ENCODE results near the gene GPX4. TPM values are rescaled to one million over a fixed set of nuclear protein-coding genes. Genes with fewer than 3 reads are reported as not detected.

The GPX4 gene
- total and polyA plus RNA-seq, 10 of the 15 experiments (the other 5 are each of a cell fraction or from before 2014, with no cell fraction given): 33.3 to 749 (median 297) TPM

GRCh38 chr19:1094978-1095701 lies 8.7 kb upstream of the GPX4 start, which contains the start of gene POLR2E:
Gene POLR2E, minus strand, starts transcription at chr19:1095375. Its CDS starts 60 bp downstream, at chr19:1095315.
- peak within 1 kb of the TSS; percentile 74 for H3K27ac ChIP-seq (ENCODE audit: control insufficient read depth, insufficient read depth)
- CTCF ChIA-PET: interaction anchor here (0.6 to 1.4 kb wide), 4 partner anchors 14 to 99 kb away, joined by 3 to 6 read pairs (median 3); no protein-coding TSS in a partner anchor
- POLR2A ChIA-PET: interaction anchor here (0.9 to 3.1 kb wide), 5 partner anchors 9 to 75 kb away, joined by 3 to 25 read pairs (median 9); partner anchors contain the start of gene GPX4
- SMC1A ChIA-PET (ENCODE audit: uncharacterized antibody, unreplicated experiment): interaction anchor here (1.0 kb wide), 1 partner anchor 8 kb away, joined by 4 read pairs; no protein-coding TSS in a partner anchor
- RAD21 ChIA-PET (ENCODE audit: unreplicated experiment): interaction anchor here (0.5 to 1.7 kb wide), 4 partner anchors 12 to 67 kb away, joined by 3 to 6 read pairs (median 4); no protein-coding TSS in a partner anchor
- peak within 1 kb of the TSS; percentile 93 for H3K4me2 ChIP-seq (ENCODE audit: control insufficient read depth, insufficient read depth)
- ATAC-seq (peak; percentile 93), FAIRE-seq (peak; percentile 97), DNase-seq (ENCODE audit: low read depth, low spot score) (peak; percentile 86)
- H3K9me3 ChIP-seq (replicated peaks; ENCODE audit: control insufficient read depth, insufficient read depth, low read length): no peaks in the 10 kb centered on the region; the same call in 2 of the 3 replicates
- BruUV-seq (replicated peaks): no TSS peak
- no peaks in the 10 kb centered on the region for H3K27me3 ChIP-seq (replicated peaks in 1 of 2; ENCODE audit: control insufficient read depth in 2 of 2, insufficient read depth in 2 of 2, low read length in 1 of 2)
- intact Hi-C loops (cut with micrococcal nuclease; ENCODE audit: unreplicated experiment): no loop called here
- peaks cover 19% of the 10 kb centered on the region for H3K4me1 ChIP-seq (ENCODE audit: control insufficient read depth, insufficient read depth, low read length)
- in situ Hi-C loops (cut with MboI): no loop called here
- under 1% methylated on average over 52 of the region's 81 CpGs for WGBS (ENCODE audit: insufficient coverage, insufficient replicate concordance, low lambda C conversion rate, missing lambda C conversion rate)
- H3K4me3 ChIP-seq: peak within 1 kb of the TSS; percentile 96
- peak within 1 kb of the TSS; percentile 81 for H2AFZ ChIP-seq (ENCODE audit: control insufficient read depth, low read depth, low read length)
- peak within 1 kb of the TSS; percentile 87 for H3K9ac ChIP-seq (ENCODE audit: control insufficient read depth, insufficient read depth, low read length)
- peaks cover 0 to 14% of the 10 kb centered on the region in 2 experiments; a peak in 3 of 4 replicates for H3K36me3 ChIP-seq (ENCODE audit: control insufficient read depth in 2 of 2, insufficient read depth in 2 of 2, low read length in 1 of 2)
- peaks cover 24% of the 10 kb centered on the region for H3K79me2 ChIP-seq (ENCODE audit: control insufficient read depth, insufficient read depth, low read length)
- no peaks in the 10 kb centered on the region for H4K20me1 ChIP-seq (ENCODE audit: control insufficient read depth, insufficient read depth)
- TF ChIP-seq ZBED1 (IDR thresholded peaks at IDR 0.05; ENCODE audit: borderline replicate concordance) (no peak), FOXK2 (IDR thresholded peaks at IDR 0.05) (no peak), GATAD2B (conservative IDR thresholded peaks at IDR 0.05; ENCODE audit: low read depth) (no peak), GABPA (IDR thresholded peaks at IDR 0.05; ENCODE audit: low read depth) (no peak), RBBP5 (conservative IDR thresholded peaks at IDR 0.05) (no peak), NRF1 (conservative IDR thresholded peaks at IDR 0.05; ENCODE audit: low read depth, low read length) (0 out of 2 replicates have a peak, but pooled peaks have one; percentile 22), ZBTB33 (IDR thresholded peaks at IDR 0.05) (peak; percentile 63; the same call in 1 of the 2 replicates), RELB (IDR thresholded peaks at IDR 0.05; ENCODE audit: low read depth) (no peak; the same call in 1 of the 2 replicates), ZSCAN29 (IDR thresholded peaks at IDR 0.05) (no peak), YY1 (IDR thresholded peaks at IDR 0.05; ENCODE audit: low read depth, low read length) (peak; percentile 78; the same call in 1 of the 2 replicates), POLR2A (IDR thresholded peaks at IDR 0.05; ENCODE audit: low read depth, low read length) (peak; percentile 90), IRF4 (IDR thresholded peaks at IDR 0.05; ENCODE audit: low read depth, low read length) (no peak), NBN (IDR thresholded peaks at IDR 0.05) (no peak), MXI1 (IDR thresholded peaks at IDR 0.05; ENCODE audit: low read depth, low read length) (peak; percentile 69; the same call in 1 of the 2 replicates), BRCA1 (IDR thresholded peaks at IDR 0.05; ENCODE audit: low read depth, low read length) (peak; percentile 85), TARDBP (IDR thresholded peaks at IDR 0.05; ENCODE audit: borderline replicate concordance) (peak; percentile 47; the same call in 1 of the 2 replicates), MAX (IDR thresholded peaks at IDR 0.05; ENCODE audit: low read depth, low read length) (peak; percentile 98), IRF3 (IDR thresholded peaks at IDR 0.05) (peak; percentile 65; the same call in 1 of the 2 replicates)
